ENCODE measurements around the gene CEBPA.

Gene CEBPA

GRCh38 chr19:33285441-33285927 is 16.9 kb downstream of the CEBPA start:
- H3K4me3 ChIP-seq (ENCODE audit: insufficient read depth in 1 of 2, low read depth in 1 of 2, low read length in 2 of 2), result no peak overlapping the region
- H3K36me3 ChIP-seq (ENCODE audit: control insufficient read depth in 1 of 2, insufficient read depth in 2 of 2, low read depth in 1 of 2, low read length in 2 of 2), result no peaks in the 10 kb centered on the region
- WGBS, result 67% methylated on average over 9 of the region's 9 CpGs
- no peak overlapping the region for H2BK15ac ChIP-seq (ENCODE audit: low read depth, poor library complexity, severe bottlenecking)
- no peak overlapping the region for H2BK5ac ChIP-seq (ENCODE audit: low read depth, low read length, poor library complexity, severe bottlenecking)
- peaks cover 26% of the 10 kb centered on the region for H3K4me1 ChIP-seq (ENCODE audit: control insufficient read depth, insufficient read depth, low read depth, low read length)
- H2AK5ac ChIP-seq (ENCODE audit: low read length, severe bottlenecking), result no peak overlapping the region
- no peak overlapping the region for H3K4ac ChIP-seq (ENCODE audit: low read depth in 1 of 2, low read length in 2 of 2)
- H3K79me1 ChIP-seq (replicated peaks; ENCODE audit: low read length, poor library complexity, severe bottlenecking), result no peaks in the 10 kb centered on the region
- peaks cover 0 to 19% of the 10 kb centered on the region in 2 experiments for H3K27me3 ChIP-seq (ENCODE audit: control insufficient read depth in 1 of 2, insufficient read depth in 1 of 2, low read length in 2 of 2)
- no peak overlapping the region for H4K8ac ChIP-seq (ENCODE audit: low read length)
- no peak for DNase-seq
- no peak overlapping the region for H3K4me2 ChIP-seq (ENCODE audit: low read length, poor library complexity, severe bottlenecking)
- no peak overlapping the region for H2AFZ ChIP-seq (ENCODE audit: low read depth, low read length)
- H2BK12ac ChIP-seq (ENCODE audit: low read length in 2 of 2), result no peak overlapping the region
- no peak overlapping the region for H3K27ac ChIP-seq (ENCODE audit: low read length, poor library complexity, severe bottlenecking)
- H3K18ac ChIP-seq (ENCODE audit: low read depth in 1 of 2, low read length in 2 of 2), result no peak overlapping the region
- peaks cover 18% of the 10 kb centered on the region for H3K9me3 ChIP-seq (ENCODE audit: control insufficient read depth, low read length)
- no peak overlapping the region for H4K91ac ChIP-seq (ENCODE audit: low read length)
- H3K14ac ChIP-seq (ENCODE audit: low read length in 2 of 2), result no peak overlapping the region
- H3K9ac ChIP-seq (ENCODE audit: low read length), result no peak overlapping the region
- no peak overlapping the region for H3K23ac ChIP-seq (ENCODE audit: low read length in 2 of 2)
- H2BK120ac ChIP-seq (ENCODE audit: low read depth, low read length), result no peak overlapping the region

- no peak overlapping the region for H2BK12ac ChIP-seq (ENCODE audit: low read length in 2 of 2)
- no peak overlapping the region for H3K14ac ChIP-seq (ENCODE audit: low read length in 2 of 2)
- DNase-seq, result no peak
- no peak overlapping the region for H4K8ac ChIP-seq (ENCODE audit: low read length)
- H2AFZ ChIP-seq (ENCODE audit: low read depth, low read length), result no peak overlapping the region
- H3K9ac ChIP-seq (ENCODE audit: low read length), result no peak overlapping the region
- H4K91ac ChIP-seq (ENCODE audit: low read length), result no peak overlapping the region
- H3K4me1 ChIP-seq (ENCODE audit: control insufficient read depth, insufficient read depth, low read depth, low read length), result peaks cover 24% of the 10 kb centered on the region
- H2BK5ac ChIP-seq (ENCODE audit: low read depth, low read length, poor library complexity, severe bottlenecking), result no peak overlapping the region
- no peak overlapping the region for H2AK5ac ChIP-seq (ENCODE audit: low read length, severe bottlenecking)
- H3K27me3 ChIP-seq (ENCODE audit: control insufficient read depth in 1 of 2, insufficient read depth in 1 of 2, low read length in 2 of 2), result peaks cover 0 to 19% of the 10 kb centered on the region in 2 experiments
- H2BK15ac ChIP-seq (ENCODE audit: low read depth, poor library complexity, severe bottlenecking), result no peak overlapping the region
- no peak overlapping the region for H3K4me2 ChIP-seq (ENCODE audit: low read length, poor library complexity, severe bottlenecking)
- WGBS, result 51% methylated on average over 3 of the region's 7 CpGs
- no peaks in the 10 kb centered on the region for H3K36me3 ChIP-seq (ENCODE audit: control insufficient read depth in 1 of 2, insufficient read depth in 2 of 2, low read depth in 1 of 2, low read length in 2 of 2)
- H3K27ac ChIP-seq (ENCODE audit: low read length, poor library complexity, severe bottlenecking), result no peak overlapping the region
- no peak overlapping the region for H2BK120ac ChIP-seq (ENCODE audit: low read depth, low read length)
- H3K79me1 ChIP-seq (replicated peaks; ENCODE audit: low read length, poor library complexity, severe bottlenecking), result no peaks in the 10 kb centered on the region
- H3K9me3 ChIP-seq (ENCODE audit: control insufficient read depth, low read length), result peaks cover 18% of the 10 kb centered on the region
- H3K4ac ChIP-seq (ENCODE audit: low read depth in 1 of 2, low read length in 2 of 2), result no peak overlapping the region
- H3K23ac ChIP-seq (ENCODE audit: low read length in 2 of 2), result no peak overlapping the region
- no peak overlapping the region for H3K18ac ChIP-seq (ENCODE audit: low read depth in 1 of 2, low read length in 2 of 2)
- H3K4me3 ChIP-seq (ENCODE audit: insufficient read depth in 1 of 2, low read depth in 1 of 2, low read length in 2 of 2), result no peak overlapping the region
Measured at GRCh38 chr19:33284756-33285155, 17.6 kb downstream of the CEBPA start.

GRCh38 chr19:33284146-33284643 is 18.1 kb downstream of the CEBPA start:
- Histone ChIP-seq H2BK5ac (ENCODE audit: low read depth, low read length, poor library complexity, severe bottlenecking) (no peak overlapping the region), H3K27ac (ENCODE audit: low read length, poor library complexity, severe bottlenecking) (no peak overlapping the region), H3K4me3 (ENCODE audit: insufficient read depth in 1 of 2, low read depth in 1 of 2, low read length in 2 of 2) (no peak overlapping the region), H2BK12ac (ENCODE audit: low read length in 2 of 2) (no peak overlapping the region), H2BK120ac (ENCODE audit: low read depth, low read length) (no peak overlapping the region), H3K14ac (ENCODE audit: low read length in 2 of 2) (no peak overlapping the region), H4K8ac (ENCODE audit: low read length) (no peak overlapping the region), H3K79me1 (replicated peaks; ENCODE audit: low read length, poor library complexity, severe bottlenecking) (no peaks in the 10 kb centered on the region), H4K91ac (ENCODE audit: low read length) (no peak overlapping the region), H2BK15ac (ENCODE audit: low read depth, poor library complexity, severe bottlenecking) (no peak overlapping the region), H3K4me1 (ENCODE audit: control insufficient read depth, insufficient read depth, low read depth, low read length) (peaks cover 24% of the 10 kb centered on the region), H3K23ac (ENCODE audit: low read length in 2 of 2) (no peak overlapping the region), H3K18ac (ENCODE audit: low read depth in 1 of 2, low read length in 2 of 2) (no peak overlapping the region), H3K9ac (ENCODE audit: low read length) (no peak overlapping the region), H3K27me3 (ENCODE audit: control insufficient read depth in 1 of 2, insufficient read depth in 1 of 2, low read length in 2 of 2) (peaks cover 0 to 19% of the 10 kb centered on the region in 2 experiments), H2AK5ac (ENCODE audit: low read length, severe bottlenecking) (no peak overlapping the region), H3K4ac (ENCODE audit: low read depth in 1 of 2, low read length in 2 of 2) (no peak overlapping the region), H3K9me3 (ENCODE audit: control insufficient read depth, low read length) (peaks cover 16% of the 10 kb centered on the region), H3K4me2 (ENCODE audit: low read length, poor library complexity, severe bottlenecking) (no peak overlapping the region), H2AFZ (ENCODE audit: low read depth, low read length) (no peak overlapping the region), H3K36me3 (ENCODE audit: control insufficient read depth in 1 of 2, insufficient read depth in 2 of 2, low read depth in 1 of 2, low read length in 2 of 2) (no peaks in the 10 kb centered on the region)
- WGBS, result 88% methylated on average over 12 of the region's 12 CpGs
- no peak for DNase-seq

- no peak overlapping the region for H3K27ac ChIP-seq (ENCODE audit: low read length, poor library complexity, severe bottlenecking)
- no peak overlapping the region for H2AFZ ChIP-seq (ENCODE audit: low read depth, low read length)
- no peak overlapping the region for H4K91ac ChIP-seq (ENCODE audit: low read length)
- H4K8ac ChIP-seq (ENCODE audit: low read length), result no peak overlapping the region
- no peak overlapping the region for H3K4me3 ChIP-seq (ENCODE audit: insufficient read depth in 1 of 2, low read depth in 1 of 2, low read length in 2 of 2)
- H2BK15ac ChIP-seq (ENCODE audit: low read depth, poor library complexity, severe bottlenecking), result no peak overlapping the region
- no peak overlapping the region for H2BK120ac ChIP-seq (ENCODE audit: low read depth, low read length)
- H3K14ac ChIP-seq (ENCODE audit: low read length in 2 of 2), result no peak overlapping the region
- H3K9me3 ChIP-seq (ENCODE audit: control insufficient read depth, low read length), result peaks cover 10% of the 10 kb centered on the region
- no peak overlapping the region for H3K9ac ChIP-seq (ENCODE audit: low read length)
- no peak overlapping the region for H3K23ac ChIP-seq (ENCODE audit: low read length in 2 of 2)
- H3K4ac ChIP-seq (ENCODE audit: low read depth in 1 of 2, low read length in 2 of 2), result no peak overlapping the region
- no peak overlapping the region for H2AK5ac ChIP-seq (ENCODE audit: low read length, severe bottlenecking)
- H2BK5ac ChIP-seq (ENCODE audit: low read depth, low read length, poor library complexity, severe bottlenecking), result no peak overlapping the region
- H3K36me3 ChIP-seq (ENCODE audit: control insufficient read depth in 1 of 2, insufficient read depth in 2 of 2, low read depth in 1 of 2, low read length in 2 of 2), result no peaks in the 10 kb centered on the region
- no peak for DNase-seq
- H2BK12ac ChIP-seq (ENCODE audit: low read length in 2 of 2), result no peak overlapping the region
- H3K4me2 ChIP-seq (ENCODE audit: low read length, poor library complexity, severe bottlenecking), result no peak overlapping the region
- peaks cover 26% of the 10 kb centered on the region for H3K4me1 ChIP-seq (ENCODE audit: control insufficient read depth, insufficient read depth, low read depth, low read length)
- H3K27me3 ChIP-seq (ENCODE audit: control insufficient read depth in 1 of 2, insufficient read depth in 1 of 2, low read length in 2 of 2), result peaks cover 0 to 19% of the 10 kb centered on the region in 2 experiments
- no peaks in the 10 kb centered on the region for H3K79me1 ChIP-seq (replicated peaks; ENCODE audit: low read length, poor library complexity, severe bottlenecking)
- 84% methylated on average over 6 of the region's 6 CpGs for WGBS
- H3K18ac ChIP-seq (ENCODE audit: low read depth in 1 of 2, low read length in 2 of 2), result no peak overlapping the region
Measured at GRCh38 chr19:33283589-33283988, 18.7 kb downstream of the CEBPA start.
